ENCODE measurements around the gene ABHD17A.

ABHD17A gene

DNA sequence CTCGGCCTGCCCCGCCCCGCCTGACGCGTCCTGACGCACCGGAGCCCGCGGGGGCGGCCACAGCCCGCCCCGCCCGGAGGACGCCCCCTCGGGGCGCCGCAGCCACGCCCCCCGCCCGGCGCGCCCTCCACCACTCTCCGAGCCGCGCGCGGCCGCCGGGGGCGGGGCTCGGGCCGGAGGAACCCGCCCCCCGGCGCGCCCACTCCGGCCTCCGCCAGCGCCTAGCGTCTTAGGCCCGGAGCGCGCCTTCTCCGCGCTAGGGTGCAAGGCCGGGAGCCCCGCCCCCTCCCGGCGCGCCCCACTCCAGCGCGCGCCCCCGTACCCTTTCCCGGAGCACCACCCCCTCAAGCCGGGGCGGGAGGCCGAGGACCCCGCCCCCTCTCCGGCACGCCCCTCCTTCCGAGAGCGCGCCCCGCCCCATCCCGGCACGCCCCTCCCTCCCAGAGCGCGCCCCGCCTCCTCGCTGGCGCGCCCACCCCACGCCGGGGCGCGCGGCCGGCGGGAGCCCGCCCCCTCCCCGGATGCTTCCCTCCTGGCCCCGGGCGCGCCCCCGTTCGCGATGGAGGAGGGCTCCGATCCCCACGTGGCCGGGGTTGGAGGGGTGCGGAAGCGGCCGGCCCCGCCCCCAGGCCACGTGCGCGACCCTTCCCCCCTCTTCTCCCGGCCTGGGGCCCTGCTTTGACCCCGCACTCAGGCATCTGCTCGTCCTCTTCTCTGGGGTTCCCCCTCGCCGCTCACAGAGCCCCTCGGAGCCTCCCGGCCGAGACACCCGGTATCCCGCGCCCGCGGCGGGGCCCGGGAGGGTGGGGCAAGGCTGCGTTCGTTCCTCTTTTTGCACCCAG, 21.4 kb downstream of the ABHD17A start:
- no peak for TF ChIP-seq GATA2 (IDR thresholded peaks at IDR 0.05; ENCODE audit: low read depth, low read length)
- no peak for TF ChIP-seq GATA3 (IDR thresholded peaks at IDR 0.05; ENCODE audit: low read depth, low read length)

DNA sequence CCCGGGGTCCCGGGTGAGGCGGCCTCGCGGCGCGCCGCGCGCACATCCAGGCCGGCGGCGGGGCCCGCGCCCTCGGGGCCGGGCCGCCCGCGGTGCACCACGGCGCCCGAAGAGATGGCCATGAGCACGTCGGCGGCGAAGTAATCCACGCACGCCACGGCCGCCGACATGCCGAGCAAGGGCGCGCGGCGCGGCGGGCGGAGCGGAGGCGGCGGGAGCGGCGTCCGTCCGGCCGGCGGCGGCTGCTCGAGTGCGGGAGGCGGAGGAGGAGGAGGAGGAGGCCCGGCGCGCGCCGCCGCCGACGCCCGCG, 22.0 kb downstream of the ABHD17A start, which contains the start of gene KLF16:
TSS of gene KLF16 (minus strand) at position 252 of the 310 bp plus-strand sequence. CDS start at position 170, 82 bp downstream.
- TF ChIP-seq GATA2 (IDR thresholded peaks at IDR 0.05; ENCODE audit: low read depth, low read length) (no peak), GATA3 (IDR thresholded peaks at IDR 0.05; ENCODE audit: low read depth, low read length) (no peak)

DNA sequence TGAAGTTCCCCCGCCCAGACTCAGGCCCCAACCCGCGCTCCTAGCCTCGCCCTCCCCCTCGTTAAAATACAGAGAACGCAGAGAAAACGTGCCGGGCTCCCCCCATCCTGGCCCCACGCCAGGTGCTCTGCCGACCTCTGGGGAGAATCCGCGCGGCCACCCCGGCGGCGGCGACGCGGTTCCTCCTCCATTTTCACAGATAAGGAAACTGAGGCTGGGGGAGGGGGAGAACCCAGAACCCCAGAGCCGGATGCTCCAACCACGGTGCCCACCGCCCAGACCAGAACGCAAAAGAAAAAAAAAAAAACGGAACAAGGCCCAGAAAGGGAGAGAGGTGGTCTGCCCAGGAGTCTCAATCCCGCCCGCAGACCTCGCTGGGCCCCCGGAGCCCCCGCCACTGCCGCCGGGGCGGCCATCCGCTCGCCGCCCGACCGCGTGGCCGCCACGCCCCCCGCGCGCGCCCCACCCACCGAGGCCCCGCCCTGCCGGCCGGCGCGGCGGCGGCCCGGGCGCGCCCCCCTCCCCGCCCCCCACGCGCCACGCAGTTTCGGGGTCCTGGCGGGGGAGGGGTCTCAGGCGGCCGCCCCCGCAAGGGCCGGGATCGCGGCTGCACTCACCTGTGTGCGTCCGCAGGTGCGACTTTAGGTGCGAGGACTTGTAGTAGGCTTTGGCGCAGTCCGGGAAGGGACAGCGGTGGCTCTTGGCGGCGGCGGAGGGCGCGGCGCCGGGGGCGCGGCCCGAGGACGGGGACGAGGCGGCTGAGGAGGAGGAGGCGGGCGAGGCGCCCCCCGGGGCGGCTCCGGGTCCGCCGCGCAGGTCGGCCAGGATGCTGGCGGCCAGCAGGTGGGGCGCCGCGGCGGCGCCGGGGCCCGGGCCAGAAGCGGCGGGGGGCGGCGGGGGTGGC, 22.6 kb downstream of the ABHD17A start:
- TF ChIP-seq GATA2 (IDR thresholded peaks at IDR 0.05; ENCODE audit: low read depth, low read length): no peak
- no peak for TF ChIP-seq GATA3 (IDR thresholded peaks at IDR 0.05; ENCODE audit: low read depth, low read length)

DNA sequence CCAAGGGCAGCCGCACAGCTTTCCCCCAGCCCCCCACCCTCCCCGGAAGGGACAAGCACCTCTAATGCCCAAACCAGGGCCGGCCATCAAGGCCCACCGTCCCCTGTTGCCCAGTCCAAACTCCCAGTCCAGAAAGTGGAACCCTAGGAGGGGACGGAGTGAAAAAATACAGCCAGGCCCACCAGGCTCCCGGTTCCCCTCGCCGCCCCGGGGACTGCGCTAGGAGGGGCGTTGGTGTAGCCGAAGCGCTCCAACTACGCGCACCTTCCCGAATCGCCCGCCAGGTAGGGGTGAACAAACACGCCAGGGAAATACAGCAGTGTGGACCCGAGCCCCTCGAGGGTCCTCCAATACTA, 23.2 kb downstream of the ABHD17A start:
- TF ChIP-seq GATA3 (IDR thresholded peaks at IDR 0.05; ENCODE audit: low read depth, low read length) (no peak), GATA2 (IDR thresholded peaks at IDR 0.05; ENCODE audit: low read depth, low read length) (no peak)

DNA sequence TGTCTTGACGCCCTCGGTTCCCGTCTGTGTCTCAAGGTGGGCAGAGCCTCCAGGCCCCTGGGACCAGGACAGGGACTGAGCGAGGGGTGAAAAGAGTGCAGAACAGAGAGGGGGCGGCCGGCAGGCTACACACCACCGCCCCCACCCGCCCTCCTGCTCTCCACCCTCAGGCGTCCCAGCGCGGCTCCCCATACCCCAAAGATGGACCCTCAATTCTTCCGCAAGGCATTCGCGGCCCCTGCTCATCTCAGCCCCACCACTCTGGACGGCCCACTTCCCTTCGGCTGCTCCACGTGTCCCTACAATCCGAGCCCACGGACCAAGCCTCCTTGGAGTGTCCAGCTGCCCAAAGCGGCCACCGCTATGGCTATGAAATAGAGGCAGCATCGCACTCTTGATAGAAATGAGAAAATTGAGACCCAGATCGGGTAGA, 23.7 kb downstream of the ABHD17A start:
- TF ChIP-seq GATA2 (IDR thresholded peaks at IDR 0.05; ENCODE audit: low read depth, low read length) (no peak), GATA3 (IDR thresholded peaks at IDR 0.05; ENCODE audit: low read depth, low read length) (no peak)

DNA sequence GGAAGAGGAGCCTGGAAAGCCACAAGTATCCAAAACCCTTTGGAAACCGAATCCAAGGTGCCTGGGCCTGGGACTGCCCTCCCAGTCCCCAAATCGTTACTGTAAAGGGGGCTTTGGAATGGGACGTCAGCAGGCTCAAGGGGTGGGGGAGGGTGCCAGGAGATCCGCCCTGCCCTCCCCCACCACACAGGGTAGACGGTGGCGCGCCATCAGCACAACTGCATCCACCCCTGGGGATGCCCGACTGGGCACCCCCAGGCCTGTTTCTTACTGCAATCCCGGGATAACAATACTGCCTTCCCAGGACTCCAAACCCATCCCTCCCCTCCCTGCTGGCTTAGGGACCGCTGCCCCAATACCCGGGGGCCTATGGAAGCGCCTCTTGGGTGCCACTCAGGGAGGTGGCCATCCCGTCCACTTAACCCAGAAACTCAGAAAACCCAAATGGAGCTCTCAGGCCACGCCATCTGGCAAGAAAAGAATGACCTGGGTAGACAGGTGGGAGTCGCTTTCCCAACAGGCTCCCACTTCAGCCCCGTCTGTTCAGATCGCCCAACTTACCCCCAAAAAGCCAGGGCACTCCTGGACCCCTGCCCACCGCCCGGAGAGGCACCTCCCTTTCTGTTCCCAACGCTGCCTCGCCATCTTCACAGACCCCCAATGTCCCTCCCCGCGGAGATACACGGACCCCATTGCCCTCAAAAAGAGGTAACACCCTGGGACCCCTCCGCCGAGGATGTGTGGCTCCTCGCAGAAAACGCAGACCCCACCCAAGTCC, 24.3 kb downstream of the ABHD17A start:
- no peak for TF ChIP-seq GATA2 (IDR thresholded peaks at IDR 0.05; ENCODE audit: low read depth, low read length)
- TF ChIP-seq GATA3 (IDR thresholded peaks at IDR 0.05; ENCODE audit: low read depth, low read length): no peak

DNA sequence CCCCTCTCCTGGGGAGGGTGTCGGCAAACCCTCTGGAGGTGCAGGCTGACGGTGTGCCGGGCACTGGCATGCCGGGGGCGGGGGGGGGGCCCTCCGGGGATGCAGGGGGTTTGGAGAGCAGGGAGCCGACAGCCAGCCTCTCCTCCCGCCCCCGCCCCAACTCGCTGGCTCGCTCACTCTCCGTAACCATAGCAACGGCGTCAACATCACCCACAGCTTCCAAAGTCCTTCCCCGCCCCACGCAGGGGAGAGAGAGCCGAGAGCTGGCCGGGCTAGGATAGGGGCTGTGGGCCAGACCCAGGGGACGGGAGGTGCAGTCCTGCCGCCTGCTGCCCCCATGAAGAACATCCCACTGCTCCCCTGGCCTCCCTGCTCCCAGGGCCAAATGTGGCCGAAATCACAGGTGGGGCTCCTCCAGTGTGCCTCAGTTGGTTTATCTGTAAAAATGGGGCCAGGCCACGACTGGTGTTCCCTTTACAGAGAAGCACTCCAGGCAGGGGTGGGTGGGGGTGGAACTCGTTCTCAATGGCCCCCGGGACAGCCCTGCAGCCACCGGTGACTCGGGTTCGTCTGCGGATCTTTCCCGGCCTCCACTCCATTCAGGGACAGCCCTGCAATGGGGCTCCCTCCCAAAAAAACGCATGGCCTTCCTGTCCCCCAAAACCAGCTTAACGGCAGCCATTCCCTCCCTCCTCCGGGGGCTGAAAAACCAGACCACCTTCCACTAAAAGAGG, 25.1 kb downstream of the ABHD17A start:
- TF ChIP-seq GATA3 (IDR thresholded peaks at IDR 0.05; ENCODE audit: low read depth, low read length): no peak
- no peak for TF ChIP-seq GATA2 (IDR thresholded peaks at IDR 0.05; ENCODE audit: low read depth, low read length)

DNA sequence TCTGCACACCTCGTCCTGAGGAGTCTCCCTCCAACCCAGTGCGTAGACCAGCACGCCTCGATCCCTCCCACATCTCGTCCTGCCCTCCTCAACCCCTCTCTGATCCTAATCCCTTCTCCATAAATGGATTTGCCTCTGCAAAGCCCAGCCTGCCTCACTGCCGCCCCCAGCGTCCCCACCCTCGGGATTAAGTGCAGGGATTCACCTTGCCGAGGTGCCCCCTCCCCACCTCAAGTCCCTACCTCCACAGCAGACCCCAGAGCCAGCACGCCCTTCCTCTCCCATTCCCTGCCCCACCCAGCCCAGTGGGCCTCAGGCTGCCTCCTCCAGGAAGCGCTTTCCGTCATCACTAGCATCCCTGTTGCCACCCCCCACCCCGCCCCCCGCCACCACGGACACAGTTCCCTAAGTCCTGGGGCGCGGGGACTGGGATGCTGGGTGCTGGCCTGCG, 25.9 kb downstream of the ABHD17A start:
- TF ChIP-seq GATA3 (IDR thresholded peaks at IDR 0.05; ENCODE audit: low read depth, low read length): no peak
- TF ChIP-seq GATA2 (IDR thresholded peaks at IDR 0.05; ENCODE audit: low read depth, low read length): no peak

DNA sequence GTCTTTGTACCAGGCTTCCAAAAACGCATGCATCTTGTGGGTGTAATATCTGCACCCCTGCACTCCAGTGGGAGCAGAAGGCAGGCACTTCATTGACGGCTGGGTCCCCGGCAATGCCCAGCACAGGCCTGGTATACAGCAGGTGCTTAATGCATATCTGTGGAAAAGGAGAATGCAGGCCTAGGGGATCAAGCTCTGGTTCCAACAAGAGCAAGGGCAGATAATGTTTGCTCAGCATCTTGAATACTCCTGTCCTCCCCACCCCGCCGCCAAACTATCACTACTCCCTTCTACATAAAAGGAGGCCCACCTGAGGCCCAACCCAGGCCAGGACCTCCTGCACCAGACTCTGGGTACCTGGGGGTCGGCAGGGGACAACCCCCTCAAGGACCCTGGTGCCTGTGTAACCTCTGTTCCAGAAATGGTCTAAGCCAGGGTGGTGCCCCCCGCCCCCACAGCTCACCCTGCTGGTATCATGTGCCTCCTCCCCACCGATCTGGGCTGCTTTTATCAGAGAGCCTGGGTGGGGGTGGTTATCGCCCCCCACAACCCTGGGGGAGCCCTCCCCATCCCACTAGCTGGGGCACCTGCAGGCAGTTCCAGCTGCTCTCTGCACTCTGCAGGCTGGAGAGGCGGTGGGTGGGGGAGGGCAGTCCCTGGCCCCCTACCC, 26.7 kb downstream of the ABHD17A start:
- no peak for TF ChIP-seq GATA3 (IDR thresholded peaks at IDR 0.05; ENCODE audit: low read depth, low read length)
- no peak for TF ChIP-seq GATA2 (IDR thresholded peaks at IDR 0.05; ENCODE audit: low read depth, low read length)

DNA sequence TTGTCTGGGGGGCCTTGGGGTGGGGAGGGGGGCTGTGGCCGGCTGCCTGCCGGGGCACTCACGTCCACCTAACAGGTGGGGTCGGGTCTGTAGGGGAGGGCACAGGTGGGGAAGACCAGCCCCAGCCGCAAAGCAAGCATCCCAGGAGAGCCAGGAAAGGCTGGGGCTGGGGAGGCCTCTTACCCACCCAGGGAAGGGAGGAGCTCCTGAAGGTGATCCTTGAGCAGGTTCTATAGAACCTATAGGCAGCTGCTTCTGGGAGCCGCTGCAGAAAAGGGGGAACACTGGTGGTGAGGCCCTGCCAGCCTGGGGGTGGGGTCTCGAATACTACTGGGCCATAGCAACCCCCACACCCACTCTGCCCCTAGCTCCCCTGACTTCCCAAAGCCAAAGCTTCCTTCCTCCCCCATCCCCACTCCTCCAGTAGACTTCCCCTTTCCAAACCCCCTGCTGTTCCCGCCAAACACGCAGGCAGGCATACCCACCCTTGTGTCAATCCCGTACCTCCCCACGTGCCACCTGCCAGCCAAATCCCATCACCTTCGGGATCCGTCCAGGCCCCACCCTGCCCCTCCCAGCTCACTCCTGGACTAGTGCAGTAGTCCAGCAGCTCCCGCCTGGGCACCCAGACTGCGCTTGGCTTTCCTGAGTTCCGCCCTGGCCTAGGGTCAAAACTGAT, 27.5 kb downstream of the ABHD17A start:
- TF ChIP-seq GATA2 (IDR thresholded peaks at IDR 0.05; ENCODE audit: low read depth, low read length) (no peak), GATA3 (IDR thresholded peaks at IDR 0.05; ENCODE audit: low read depth, low read length) (no peak)

DNA sequence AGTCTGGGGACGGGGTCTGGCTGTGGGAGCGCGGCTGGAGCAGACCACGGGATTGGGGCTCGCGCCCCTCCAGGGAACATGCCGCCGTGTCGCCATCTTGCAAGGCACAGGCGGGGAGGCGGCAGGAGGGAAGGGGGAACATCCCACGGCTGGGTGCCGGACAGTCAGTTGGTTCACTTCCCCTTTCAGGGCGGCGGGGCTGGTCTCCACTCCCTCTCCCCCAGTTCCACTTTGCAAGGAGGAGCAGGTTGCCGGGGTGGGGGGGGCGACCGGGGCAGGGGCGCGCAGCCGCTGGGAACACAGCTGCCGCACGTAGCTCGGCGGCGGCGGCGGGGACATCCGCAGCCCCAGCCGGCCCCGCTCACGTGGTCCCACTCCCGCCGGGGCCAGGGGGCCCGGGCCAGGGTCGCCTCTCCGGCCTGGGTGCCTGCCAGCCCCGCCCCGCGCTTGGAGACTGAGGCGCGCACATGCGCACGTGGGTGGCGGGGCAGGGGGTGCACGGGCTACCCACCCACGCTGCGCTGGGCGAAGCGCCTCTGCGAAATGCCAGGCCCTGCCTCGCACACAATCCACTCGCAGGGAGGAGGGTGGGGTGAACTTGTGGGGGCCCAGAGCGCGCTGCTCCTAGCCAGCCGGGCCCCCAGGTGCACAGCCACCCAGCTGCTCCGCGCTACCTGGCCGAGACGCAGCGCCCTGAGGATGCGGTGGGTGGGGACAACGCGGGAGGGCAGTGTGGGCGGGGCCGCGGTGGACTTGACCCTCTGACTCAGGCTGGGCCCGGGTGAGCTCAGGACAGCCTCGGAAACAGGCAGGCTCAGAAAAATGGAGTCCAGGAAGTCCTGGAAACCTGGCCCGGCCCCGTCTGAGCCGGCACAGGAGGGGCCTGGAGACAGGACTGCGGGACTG, 28.3 kb downstream of the ABHD17A start:
- no peak for TF ChIP-seq GATA2 (IDR thresholded peaks at IDR 0.05; ENCODE audit: low read depth, low read length)
- no peak for TF ChIP-seq GATA3 (IDR thresholded peaks at IDR 0.05; ENCODE audit: low read depth, low read length)
